C4-2B (cell line): ENCODE data around the gene TANC1.

Source experiments
- H3K27ac ChIP-seq: fragments of 450-650 bp; 2 replicates; pipeline ENCODE4 v1.5.1; 2017
- ZFX ChIP-seq: fragments of 450-650 bp; IDR thresholded peaks from 2 replicates; pipeline ENCODE4 v1.6.1; 2017
- TF ChIP-seq, protein P1 (sequence below): fragments of 450-650 bp; conservative IDR thresholded peaks from 2 replicates; pipeline ENCODE4 v1.5.1; 2017; ENCODE audit warnings: mild to moderate bottlenecking

TANC1 gene

GRCh38 chr2:159183346-159183745 is 214.9 kb downstream of the TANC1 start:
- TF ChIP-seq, protein P1, sequence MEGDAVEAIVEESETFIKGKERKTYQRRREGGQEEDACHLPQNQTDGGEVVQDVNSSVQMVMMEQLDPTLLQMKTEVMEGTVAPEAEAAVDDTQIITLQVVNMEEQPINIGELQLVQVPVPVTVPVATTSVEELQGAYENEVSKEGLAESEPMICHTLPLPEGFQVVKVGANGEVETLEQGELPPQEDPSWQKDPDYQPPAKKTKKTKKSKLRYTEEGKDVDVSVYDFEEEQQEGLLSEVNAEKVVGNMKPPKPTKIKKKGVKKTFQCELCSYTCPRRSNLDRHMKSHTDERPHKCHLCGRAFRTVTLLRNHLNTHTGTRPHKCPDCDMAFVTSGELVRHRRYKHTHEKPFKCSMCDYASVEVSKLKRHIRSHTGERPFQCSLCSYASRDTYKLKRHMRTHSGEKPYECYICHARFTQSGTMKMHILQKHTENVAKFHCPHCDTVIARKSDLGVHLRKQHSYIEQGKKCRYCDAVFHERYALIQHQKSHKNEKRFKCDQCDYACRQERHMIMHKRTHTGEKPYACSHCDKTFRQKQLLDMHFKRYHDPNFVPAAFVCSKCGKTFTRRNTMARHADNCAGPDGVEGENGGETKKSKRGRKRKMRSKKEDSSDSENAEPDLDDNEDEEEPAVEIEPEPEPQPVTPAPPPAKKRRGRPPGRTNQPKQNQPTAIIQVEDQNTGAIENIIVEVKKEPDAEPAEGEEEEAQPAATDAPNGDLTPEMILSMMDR, result no peak
- TF ChIP-seq ZFX, result no peak
- no peak overlapping the region for H3K27ac ChIP-seq

GRCh38 chr2:159185401-159186130 is 217.1 kb downstream of the TANC1 start:
- H3K27ac ChIP-seq, result no peak overlapping the region
- TF ChIP-seq, protein P1, result peak; percentile 35
- TF ChIP-seq ZFX, result no peak

- TF ChIP-seq, protein P1, result no peak
- TF ChIP-seq ZFX, result no peak
- no peak overlapping the region for H3K27ac ChIP-seq
Measured at GRCh38 chr2:159186462-159186861, 218.0 kb downstream of the TANC1 start.

- H3K27ac ChIP-seq, result no peak overlapping the region
- TF ChIP-seq ZFX, result no peak
- TF ChIP-seq, protein P1, result no peak
Measured at GRCh38 chr2:159187106-159187505, 218.7 kb downstream of the TANC1 start.

DNA sequence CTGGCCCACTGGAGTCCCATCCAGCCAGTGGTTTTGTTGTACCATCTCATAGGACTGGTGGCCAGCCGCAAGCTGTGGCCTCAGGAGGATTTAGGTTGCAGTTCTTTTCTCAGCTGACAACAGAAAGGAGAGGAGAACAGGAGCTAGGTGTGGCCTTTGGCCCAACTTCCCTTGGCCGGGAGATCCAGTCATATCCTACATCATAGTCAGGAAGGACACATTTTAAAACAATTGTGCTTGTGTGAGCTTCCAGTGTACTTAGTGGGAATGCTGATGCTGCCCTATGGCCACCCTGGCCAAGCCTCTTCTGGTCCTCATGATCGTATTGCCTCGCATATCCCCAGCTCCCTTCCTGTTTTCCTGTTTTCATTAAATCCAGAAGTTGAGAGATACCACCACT is 220.0 kb downstream of the TANC1 start:
- no peak overlapping the region for H3K27ac ChIP-seq
- TF ChIP-seq, protein P1, result no peak
- no peak for TF ChIP-seq ZFX

DNA sequence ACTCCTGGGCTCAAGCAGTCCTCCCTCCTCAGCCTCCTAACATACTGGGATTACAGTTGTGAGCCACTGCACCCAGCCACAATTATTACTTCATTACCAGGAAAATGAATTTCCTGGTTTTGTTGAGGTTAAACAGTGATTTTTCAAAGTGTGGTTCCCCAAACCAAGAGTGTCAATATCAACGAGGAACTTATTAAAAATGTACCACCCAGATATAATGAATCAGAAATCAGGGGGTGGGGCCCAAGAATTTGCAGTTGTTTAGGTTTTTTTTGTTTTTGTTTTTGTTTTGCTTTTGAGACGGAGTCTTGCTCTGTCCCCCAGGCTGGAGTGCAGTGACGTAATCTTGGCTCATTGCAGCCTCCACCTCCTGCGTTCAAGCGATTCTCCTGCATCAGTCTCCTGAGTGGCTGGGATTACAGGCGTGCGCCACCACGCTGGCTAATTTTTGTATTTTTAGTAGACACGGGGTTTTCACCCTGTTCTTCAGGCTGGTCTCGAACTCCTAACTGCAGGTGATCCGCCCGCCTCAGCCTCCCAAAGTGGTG is 224.0 kb downstream of the TANC1 start:
- H3K27ac ChIP-seq, result no peak overlapping the region
- no peak for TF ChIP-seq ZFX
- TF ChIP-seq, protein P1, result no peak

GRCh38 chr2:159193791-159194190 is 225.4 kb downstream of the TANC1 start:
- no peak for TF ChIP-seq ZFX
- TF ChIP-seq, protein P1, result no peak

More at GRCh38 chr2:159193791-159194190, 225.4 kb downstream of the TANC1 start:
- no peak overlapping the region for H3K27ac ChIP-seq
